LNCaP clone FGC (cell line): ENCODE results near the gene STIM1.
"Not testable (repeated sequence)": the region's sequence is repeated elsewhere in the genome, so short reads cannot be mapped to it uniquely, and the experiment has no call there.

Experiments used
- DNase-seq: peaks from one replicate; pipeline ENCODE4 v3.0.0-alpha.2; 2011; ENCODE audit warnings: low read depth
- H3K4me3 ChIP-seq: 2 replicates; pipeline ENCODE4 v1.5.1; 2011; ENCODE audit warnings: mild to moderate bottlenecking, low read depth, low read length, control low read depth
- TF ChIP-seq, protein P1 (sequence below): IDR thresholded peaks from 2 replicates; pipeline ENCODE4 v1.5.1; 2012; ENCODE audit warnings: mild to moderate bottlenecking; ENCODE audit not compliant: control insufficient read depth, insufficient read depth; ENCODE audit errors: extremely low read depth

Gene STIM1

DNA sequence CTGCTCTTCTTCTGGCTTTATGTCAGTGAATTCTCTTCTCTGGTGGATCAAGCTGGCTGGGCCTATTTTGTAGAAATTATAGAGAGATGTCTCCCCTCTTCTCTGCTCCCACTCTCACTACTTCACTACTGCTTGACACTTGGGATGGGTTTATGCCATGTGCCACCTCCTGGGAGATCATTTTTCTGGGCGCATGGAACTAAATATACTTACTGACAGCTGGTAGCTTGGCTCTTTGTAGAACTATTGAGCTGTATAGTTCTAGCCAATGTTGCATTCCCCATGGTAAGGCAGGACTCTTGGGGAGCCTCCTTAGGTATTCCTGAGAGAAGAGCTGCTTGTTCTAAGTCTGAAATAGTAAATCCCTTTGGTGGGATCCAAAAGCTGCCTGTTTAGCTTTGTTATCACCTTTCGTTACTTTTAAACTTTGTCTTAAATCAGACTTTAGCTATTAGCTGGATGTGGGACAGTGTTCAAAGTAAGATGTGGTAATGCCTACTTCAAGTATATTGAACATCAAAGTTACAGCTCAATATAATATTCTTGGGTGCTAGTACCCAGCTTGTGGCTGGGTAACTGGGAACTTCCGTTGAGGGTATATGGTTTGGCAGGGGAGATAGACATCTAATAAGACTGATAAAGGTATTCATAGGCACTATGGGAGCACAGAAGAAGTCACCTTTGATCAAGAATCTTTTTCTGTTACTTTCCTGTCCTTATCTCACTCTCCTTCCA is 151.6 kb downstream of the STIM1 start:
- TF ChIP-seq, protein P1, sequence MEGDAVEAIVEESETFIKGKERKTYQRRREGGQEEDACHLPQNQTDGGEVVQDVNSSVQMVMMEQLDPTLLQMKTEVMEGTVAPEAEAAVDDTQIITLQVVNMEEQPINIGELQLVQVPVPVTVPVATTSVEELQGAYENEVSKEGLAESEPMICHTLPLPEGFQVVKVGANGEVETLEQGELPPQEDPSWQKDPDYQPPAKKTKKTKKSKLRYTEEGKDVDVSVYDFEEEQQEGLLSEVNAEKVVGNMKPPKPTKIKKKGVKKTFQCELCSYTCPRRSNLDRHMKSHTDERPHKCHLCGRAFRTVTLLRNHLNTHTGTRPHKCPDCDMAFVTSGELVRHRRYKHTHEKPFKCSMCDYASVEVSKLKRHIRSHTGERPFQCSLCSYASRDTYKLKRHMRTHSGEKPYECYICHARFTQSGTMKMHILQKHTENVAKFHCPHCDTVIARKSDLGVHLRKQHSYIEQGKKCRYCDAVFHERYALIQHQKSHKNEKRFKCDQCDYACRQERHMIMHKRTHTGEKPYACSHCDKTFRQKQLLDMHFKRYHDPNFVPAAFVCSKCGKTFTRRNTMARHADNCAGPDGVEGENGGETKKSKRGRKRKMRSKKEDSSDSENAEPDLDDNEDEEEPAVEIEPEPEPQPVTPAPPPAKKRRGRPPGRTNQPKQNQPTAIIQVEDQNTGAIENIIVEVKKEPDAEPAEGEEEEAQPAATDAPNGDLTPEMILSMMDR: no peak
- DNase-seq: no peak
- no peak overlapping the region for H3K4me3 ChIP-seq

DNA sequence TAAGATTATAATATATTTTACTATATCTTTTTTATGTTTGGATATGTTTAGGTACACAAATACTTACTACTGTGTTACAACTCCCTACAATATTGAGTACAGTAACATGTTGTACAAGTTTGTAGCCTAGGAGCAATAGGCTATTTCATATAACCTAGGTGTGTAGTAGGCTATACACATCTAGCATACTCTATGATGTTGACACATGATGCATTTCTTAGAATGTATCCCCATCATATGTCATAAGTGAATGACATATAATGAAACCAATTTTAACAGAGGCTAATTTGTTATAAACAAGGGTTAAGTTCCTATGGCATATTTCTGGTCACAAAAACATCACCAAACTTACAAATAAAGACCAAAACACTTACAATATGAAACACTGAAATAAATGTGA is 152.7 kb downstream of the STIM1 start:
- DNase-seq: no peak
- TF ChIP-seq, protein P1: no peak
- no peak overlapping the region for H3K4me3 ChIP-seq

DNA sequence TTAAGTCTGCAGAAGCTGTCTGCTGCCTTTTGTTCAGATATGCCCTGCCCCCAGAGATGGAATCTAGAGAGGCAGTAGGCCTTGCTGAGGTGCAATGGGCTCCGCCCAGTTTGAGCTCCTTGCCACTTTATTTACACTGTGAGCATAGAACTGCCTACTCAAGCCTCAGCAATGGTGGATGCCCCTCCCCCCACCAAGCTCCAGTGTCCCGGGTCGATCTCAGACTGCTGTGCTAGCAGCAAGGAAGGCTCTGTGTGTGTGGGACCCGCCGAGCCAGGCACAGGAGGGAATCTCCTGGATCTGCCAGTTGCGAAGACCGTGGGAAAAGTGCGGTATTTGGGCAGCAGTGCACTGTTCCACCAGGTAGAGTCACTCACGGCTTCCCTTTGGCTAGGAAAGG is 161.1 kb downstream of the STIM1 start:
- not testable (repeated sequence) for DNase-seq, H3K4me3 ChIP-seq

DNA sequence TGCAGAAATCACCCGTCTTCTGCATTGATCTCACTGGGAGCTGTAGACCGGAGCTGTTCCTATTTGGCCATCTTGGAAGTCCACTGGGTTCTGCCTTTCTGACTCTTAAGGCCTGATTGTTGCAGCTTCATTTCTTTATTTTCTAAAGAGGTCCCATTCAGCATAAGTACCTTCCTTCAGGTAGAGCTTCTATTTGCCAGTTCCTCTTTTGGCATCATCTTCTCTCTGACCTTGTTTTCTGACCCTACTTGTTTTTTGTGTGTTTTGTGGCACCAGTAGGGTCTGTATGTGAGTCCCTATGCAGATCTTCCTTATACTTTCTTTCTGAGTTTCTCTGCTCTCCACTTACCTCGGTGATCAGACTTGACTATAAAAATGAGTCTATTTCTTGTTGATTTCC is 161.7 kb downstream of the STIM1 start:
- H3K4me3 ChIP-seq: no peak overlapping the region
- DNase-seq: no peak
- TF ChIP-seq, protein P1: no peak

DNA sequence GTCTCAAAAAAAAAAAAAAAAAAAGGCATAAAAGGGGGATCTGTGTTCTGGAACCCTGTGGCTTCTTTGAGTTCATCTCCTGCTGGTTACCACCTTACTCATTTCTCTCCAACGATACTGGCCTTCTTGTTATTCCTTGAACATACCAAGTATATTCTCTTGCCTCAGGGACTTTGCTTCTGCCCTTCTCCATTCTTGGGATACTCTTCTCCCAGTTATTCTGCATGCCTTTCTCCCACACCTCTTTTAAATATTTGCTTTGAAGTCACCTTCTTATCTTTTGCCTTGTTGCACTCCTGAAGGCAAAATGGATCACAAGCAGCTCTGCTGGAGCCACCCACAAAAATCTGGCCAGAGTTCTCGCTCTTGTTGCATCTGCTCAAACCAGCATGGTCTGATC is 163.2 kb downstream of the STIM1 start:
- TF ChIP-seq, protein P1: no peak
- H3K4me3 ChIP-seq: no peak overlapping the region
- DNase-seq: no peak

DNA sequence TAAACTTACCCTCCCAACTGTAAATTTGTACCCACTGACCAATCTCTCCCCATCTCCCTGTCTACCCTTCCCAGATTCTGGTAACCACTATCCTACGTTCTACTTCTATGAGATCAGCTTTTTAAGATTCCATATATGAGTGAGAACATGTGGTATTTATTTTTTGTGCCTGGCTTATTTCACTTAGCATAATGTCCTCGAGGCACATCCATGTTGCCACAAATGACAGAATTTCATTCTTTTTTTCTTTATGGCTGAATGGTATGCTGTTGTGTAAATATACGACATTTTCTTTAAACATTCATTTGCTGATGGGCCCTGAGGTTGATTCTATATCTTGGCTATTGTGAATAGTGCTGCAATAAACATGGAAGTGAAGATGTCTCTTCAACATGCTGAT is 164.4 kb downstream of the STIM1 start:
- H3K4me3 ChIP-seq: no peak overlapping the region
- TF ChIP-seq, protein P1: no peak
- DNase-seq: no peak

DNA sequence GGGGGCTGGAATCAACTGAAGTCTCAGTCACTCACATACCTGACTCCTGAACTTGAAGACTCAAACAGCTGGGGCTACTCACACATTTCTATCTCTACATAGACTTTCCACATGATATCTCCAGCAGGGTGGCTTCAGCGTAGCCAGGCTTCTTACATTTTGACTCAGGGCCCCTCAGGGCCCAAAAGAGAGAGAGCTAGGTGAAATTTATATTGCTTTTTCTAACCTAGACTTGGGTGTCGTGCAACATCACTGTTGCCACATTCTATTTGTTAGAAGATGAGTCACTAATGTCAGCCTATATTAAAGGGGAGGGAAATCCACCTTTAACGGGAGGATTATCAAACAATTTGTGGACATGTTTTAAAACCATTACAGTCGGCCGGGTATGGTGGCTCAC is 167.2 kb downstream of the STIM1 start:
- DNase-seq: no peak
- TF ChIP-seq, protein P1: no peak
- H3K4me3 ChIP-seq: no peak overlapping the region
